Hepatocyte (in vitro differentiated cells): ENCODE results near the gene TOR1AIP2. TPM values are rescaled to one million over a fixed set of nuclear protein-coding genes. Genes with fewer than 3 reads are reported as not detected.
"Not testable (repeated sequence)": the region's sequence is repeated elsewhere in the genome, so short reads cannot be mapped to it uniquely, and the experiment has no call there.

Source experiments
- DNase-seq: peaks from one replicate; pipeline ENCODE4 v3.0.0-alpha.2; 2016; ENCODE audit warnings: low spot score
- H2AFZ ChIP-seq: fragments of 200-600 bp; sonication (generic); 2 replicates; pipeline ENCODE4 v1.6.0; 2016; ENCODE audit warnings: antibody characterized with exemption, mild to moderate bottlenecking
- H3K27ac ChIP-seq: fragments of 200-600 bp; sonication (generic); 2 replicates; pipeline ENCODE4 v1.5.1; 2016; ENCODE audit warnings: mild to moderate bottlenecking
- H3K27me3 ChIP-seq: fragments of 200-600 bp; sonication (generic); 2 replicates; pipeline ENCODE4 v1.6.1; 2016
- H3K36me3 ChIP-seq: fragments of 200-600 bp; sonication (generic); replicated peaks from 2 replicates; pipeline ENCODE4 v1.5.1; 2016; ENCODE audit warnings: low read depth; ENCODE audit not compliant: insufficient read depth
- H3K4me1 ChIP-seq: fragments of 200-600 bp; sonication (generic); 2 replicates; pipeline ENCODE4 v1.5.1; 2016; ENCODE audit warnings: mild to moderate bottlenecking, moderate library complexity; ENCODE audit not compliant: insufficient read depth
- H3K4me2 ChIP-seq: fragments of 200-600 bp; sonication (generic); 2 replicates; pipeline ENCODE4 v1.6.0; 2016
- H3K4me3 ChIP-seq: fragments of 200-600 bp; sonication (generic); 2 replicates; pipeline ENCODE4 v1.5.1; 2016; ENCODE audit warnings: mild to moderate bottlenecking
- H3K79me2 ChIP-seq: fragments of 200-600 bp; sonication (generic); 2 replicates; pipeline ENCODE4 v1.6.0; 2017; ENCODE audit warnings: mild to moderate bottlenecking
- H3K9me2 ChIP-seq: fragments of 200-600 bp; sonication (generic); replicated peaks from 2 replicates; pipeline ENCODE4 v1.6.0; 2017; ENCODE audit warnings: mild to moderate bottlenecking; ENCODE audit not compliant: insufficient read depth
- H3K9me3 ChIP-seq: fragments of 200-600 bp; sonication (generic); 2 replicates; pipeline ENCODE4 v1.5.1; 2016; ENCODE audit warnings: low read depth, mild to moderate bottlenecking
- H4K20me1 ChIP-seq: fragments of 200-600 bp; sonication (generic); 2 replicates; pipeline ENCODE4 v1.6.0; 2016; ENCODE audit warnings: mild to moderate bottlenecking; ENCODE audit not compliant: insufficient read depth, poor library complexity, severe bottlenecking
- EZH2 ChIP-seq: fragments of 200-600 bp; sonication (generic); IDR thresholded peaks from 2 replicates; pipeline ENCODE4 v1.6.1; 2016; ENCODE audit warnings: antibody characterized with exemption, mild to moderate bottlenecking, borderline replicate concordance
- EZH2phosphoT487 ChIP-seq: fragments of 200-600 bp; sonication (generic); IDR thresholded peaks from one replicate; pipeline ENCODE4 v1.6.1; 2018; ENCODE audit warnings: antibody characterized with exemption, mild to moderate bottlenecking, low read depth, moderate library complexity; ENCODE audit not compliant: unreplicated experiment, severe bottlenecking
- WGBS: methylation state at CpG from one replicate; pipeline ENCODE4 v1.1.6; 2016; ENCODE audit warnings: low lambda C conversion rate; ENCODE audit errors: missing lambda C conversion rate; 5-methylcytosine and 5-hydroxymethylcytosine counted together
- polyA plus RNA-seq: library from polyadenylated mRNA; unstranded; fragments of >200 nt; fragmentation: Nextera tagmentation; extraction: Ambion mirVana; gene quantifications from 2 replicates; pipeline ENCODE4 v1.2.1, GENCODE V29; 2016
- total RNA-seq: library from RNA; depleted of rRNA; stranded (reverse); fragments of >200 nt; gene quantifications from 2 replicates; pipeline ENCODE4 v1.2.3, GENCODE V29; 2014
- TF ChIP-seq, protein P1 (sequence below): fragments of 200-600 bp; sonication (generic); IDR thresholded peaks from 2 replicates; pipeline ENCODE4 v1.5.1; 2016; ENCODE audit warnings: antibody characterized with exemption, mild to moderate bottlenecking; ENCODE audit not compliant: poor library complexity

The TOR1AIP2 gene
- total and polyA plus RNA-seq, 2 experiments from 2014 or later: 36.6 to 158 TPM

DNA sequence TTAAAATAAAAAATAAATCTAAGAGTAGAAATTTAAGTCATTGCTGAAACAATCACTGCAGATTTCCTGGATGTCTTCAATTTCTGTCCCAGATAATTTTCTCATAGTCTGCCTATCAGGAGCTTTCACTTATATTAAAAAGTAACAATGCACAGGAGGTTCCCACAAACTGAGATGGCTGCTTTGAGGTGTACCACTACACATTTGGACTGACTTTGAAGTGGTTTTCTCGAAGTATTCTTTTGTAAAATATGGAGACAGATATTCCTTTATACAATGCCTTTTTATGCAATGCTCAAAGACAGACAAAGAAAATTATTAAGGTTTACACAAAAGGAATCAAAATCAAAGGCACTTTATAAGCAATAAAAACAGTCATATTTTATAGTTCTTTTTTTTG lies 24.5 kb downstream of the TOR1AIP2 start:
- WGBS: 97% methylated on average over 1 of the region's 1 CpG

DNA sequence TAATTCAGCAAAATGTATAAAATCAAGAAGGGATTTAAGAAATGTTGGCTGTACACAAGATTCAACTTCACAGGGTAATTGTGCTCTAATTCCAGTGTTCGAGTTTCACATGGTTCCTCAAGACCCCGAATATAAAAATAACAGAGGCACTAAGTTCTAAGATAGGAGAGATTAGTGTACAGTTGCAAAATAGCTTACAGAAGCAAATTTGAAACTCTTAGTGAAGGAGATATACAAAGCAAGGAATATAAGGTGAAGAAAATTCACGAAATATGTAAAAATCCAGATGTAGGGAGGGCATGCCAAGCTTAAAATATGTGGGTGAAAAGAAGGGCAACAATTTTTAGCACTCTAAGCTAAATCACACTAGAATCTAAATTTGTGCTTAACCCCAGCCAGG lies 29.4 kb downstream of the TOR1AIP2 start:
- 95% methylated on average over 3 of the region's 3 CpGs for WGBS
- Histone ChIP-seq H3K79me2 (no peaks in the 10 kb centered on the region), H3K36me3 (no peaks in the 10 kb centered on the region), H3K9me3 (no peaks in the 10 kb centered on the region), H3K27me3 (no peaks in the 10 kb centered on the region), H3K9me2 (no peaks in the 10 kb centered on the region), H3K4me2 (no peak overlapping the region), H3K27ac (no peak overlapping the region), H3K4me1 (no peaks in the 10 kb centered on the region), H4K20me1 (no peaks in the 10 kb centered on the region), H3K4me3 (no peak overlapping the region), H2AFZ (no peak overlapping the region)
- TF ChIP-seq, protein P1, sequence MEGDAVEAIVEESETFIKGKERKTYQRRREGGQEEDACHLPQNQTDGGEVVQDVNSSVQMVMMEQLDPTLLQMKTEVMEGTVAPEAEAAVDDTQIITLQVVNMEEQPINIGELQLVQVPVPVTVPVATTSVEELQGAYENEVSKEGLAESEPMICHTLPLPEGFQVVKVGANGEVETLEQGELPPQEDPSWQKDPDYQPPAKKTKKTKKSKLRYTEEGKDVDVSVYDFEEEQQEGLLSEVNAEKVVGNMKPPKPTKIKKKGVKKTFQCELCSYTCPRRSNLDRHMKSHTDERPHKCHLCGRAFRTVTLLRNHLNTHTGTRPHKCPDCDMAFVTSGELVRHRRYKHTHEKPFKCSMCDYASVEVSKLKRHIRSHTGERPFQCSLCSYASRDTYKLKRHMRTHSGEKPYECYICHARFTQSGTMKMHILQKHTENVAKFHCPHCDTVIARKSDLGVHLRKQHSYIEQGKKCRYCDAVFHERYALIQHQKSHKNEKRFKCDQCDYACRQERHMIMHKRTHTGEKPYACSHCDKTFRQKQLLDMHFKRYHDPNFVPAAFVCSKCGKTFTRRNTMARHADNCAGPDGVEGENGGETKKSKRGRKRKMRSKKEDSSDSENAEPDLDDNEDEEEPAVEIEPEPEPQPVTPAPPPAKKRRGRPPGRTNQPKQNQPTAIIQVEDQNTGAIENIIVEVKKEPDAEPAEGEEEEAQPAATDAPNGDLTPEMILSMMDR: no peak
- TF ChIP-seq EZH2phosphoT487: no peak
- TF ChIP-seq EZH2: no peak
- no peak for DNase-seq

More for the DNA sequence above, 24.5 kb downstream of the TOR1AIP2 start:
- Histone ChIP-seq H2AFZ (no peak overlapping the region), H3K36me3 (no peaks in the 10 kb centered on the region), H3K9me2 (no peaks in the 10 kb centered on the region), H3K27ac (no peak overlapping the region), H3K4me3 (no peak overlapping the region), H4K20me1 (peaks cover 3% of the 10 kb centered on the region), H3K9me3 (no peaks in the 10 kb centered on the region), H3K79me2 (peaks cover 5% of the 10 kb centered on the region), H3K27me3 (no peaks in the 10 kb centered on the region), H3K4me1 (no peaks in the 10 kb centered on the region), H3K4me2 (no peak overlapping the region)
- DNase-seq: no peak
- TF ChIP-seq, protein P1: no peak
- TF ChIP-seq EZH2 (no peak), EZH2phosphoT487 (no peak)

DNA sequence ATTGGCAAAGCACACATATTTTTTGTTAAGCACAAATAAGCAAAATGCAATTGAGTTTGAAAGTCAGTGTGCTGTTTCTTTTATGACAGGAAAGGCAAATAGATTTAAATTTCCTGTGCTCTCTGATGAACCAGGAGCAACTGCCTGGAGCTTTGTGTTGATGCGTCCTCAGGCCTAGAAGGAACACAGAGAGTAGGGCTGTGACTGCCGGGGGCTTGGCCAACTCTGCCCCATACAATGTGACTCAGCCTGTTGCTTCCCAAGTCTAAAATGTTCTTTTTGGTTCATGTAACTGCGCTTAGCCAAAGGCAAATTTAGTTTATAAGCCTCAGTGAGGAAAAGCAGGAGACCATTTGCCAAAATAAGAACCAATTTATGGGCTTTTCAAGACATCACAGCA lies 37.5 kb downstream of the TOR1AIP2 start:
- 75% methylated on average over 3 of the region's 3 CpGs for WGBS
- no peaks in the 10 kb centered on the region for H3K27me3 ChIP-seq
- no peaks in the 10 kb centered on the region for H4K20me1 ChIP-seq
- H3K9me3 ChIP-seq: no peaks in the 10 kb centered on the region
- no peak overlapping the region for H3K27ac ChIP-seq
- peaks cover 4% of the 10 kb centered on the region for H3K4me1 ChIP-seq
- no peaks in the 10 kb centered on the region for H3K36me3 ChIP-seq
- DNase-seq: no peak
- no peaks in the 10 kb centered on the region for H3K79me2 ChIP-seq
- H3K4me3 ChIP-seq: no peak overlapping the region
- TF ChIP-seq, protein P1: no peak
- TF ChIP-seq EZH2phosphoT487 (no peak), EZH2 (no peak)
- no peaks in the 10 kb centered on the region for H3K9me2 ChIP-seq
- H3K4me2 ChIP-seq: no peak overlapping the region
- no peak overlapping the region for H2AFZ ChIP-seq

DNA sequence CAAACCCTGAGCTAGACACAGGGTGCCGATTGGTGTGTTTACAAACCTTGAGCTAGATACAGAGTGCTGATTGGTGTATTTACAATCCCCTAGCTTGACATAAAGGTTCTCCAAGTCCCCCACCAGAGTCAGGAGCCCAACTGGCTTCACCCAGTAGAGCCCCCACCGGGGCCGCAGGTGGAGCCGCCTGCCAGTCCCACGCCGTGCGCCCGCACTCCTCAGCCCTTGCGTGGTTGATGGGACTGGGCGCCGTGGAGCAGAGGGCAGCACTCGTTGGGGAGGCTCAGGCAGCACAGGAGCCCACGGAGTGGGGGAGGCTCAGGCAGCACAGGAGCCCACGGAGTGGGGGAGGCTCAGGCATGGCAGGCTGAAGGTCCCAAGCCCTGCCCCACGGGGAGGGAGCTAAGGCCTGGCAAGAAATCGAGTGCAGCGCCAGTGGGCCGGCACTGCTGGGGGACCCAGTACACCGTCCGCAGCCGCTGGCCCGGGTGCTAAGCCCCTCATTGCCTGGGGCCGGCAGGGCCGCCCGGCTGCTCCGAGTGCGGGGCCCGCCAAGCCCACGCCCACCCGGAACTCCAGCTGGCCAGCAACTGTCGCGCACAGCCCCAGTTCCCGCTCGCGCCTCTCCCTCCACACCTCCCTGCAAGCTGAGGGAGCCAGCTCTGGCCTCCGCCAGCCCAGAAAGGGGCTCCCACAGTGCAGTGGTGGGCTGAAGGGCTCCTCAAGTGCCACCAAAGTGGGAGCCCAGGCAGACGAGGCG lies 40.7 kb downstream of the TOR1AIP2 start:
- not testable (repeated sequence) for H3K27me3 ChIP-seq, H3K9me3 ChIP-seq, H3K9me2 ChIP-seq, H3K4me3 ChIP-seq, DNase-seq, H3K27ac ChIP-seq, H3K79me2 ChIP-seq, H3K4me1 ChIP-seq, H4K20me1 ChIP-seq, H3K36me3 ChIP-seq, H3K4me2 ChIP-seq, H2AFZ ChIP-seq
- WGBS: 98% methylated on average over 28 of the region's 38 CpGs
